Measurements from ENCODE around the gene SRMS. TPM values are rescaled to one million over a fixed set of nuclear protein-coding genes. Genes with fewer than 3 reads are reported as not detected.

The SRMS gene
- polyA plus RNA-seq, 1 donor (not counting 4 experiments of a cell fraction or from before 2014, with no cell fraction given): 0.10 TPM

- no peak overlapping the region for H2AFZ ChIP-seq (ENCODE audit: control insufficient read depth, low read length)
- FAIRE-seq (no peak), DNase-seq (ENCODE audit: low read depth, low spot score) (no peak)
- H3K9me1 ChIP-seq (ENCODE audit: control insufficient read depth, extremely low read depth, insufficient read depth, low read length): no peaks in the 10 kb centered on the region
- no peak overlapping the region for H3K4me3 ChIP-seq (ENCODE audit: control insufficient read depth in 2 of 3, extremely low read depth in 1 of 3, insufficient read depth in 2 of 3, low read depth in 1 of 3, low read length in 3 of 3)
- H3K27me3 ChIP-seq (ENCODE audit: control insufficient read depth, extremely low read depth, insufficient read depth, low read length): peaks cover 7% of the 10 kb centered on the region
- H3K36me3 ChIP-seq (ENCODE audit: control insufficient read depth in 2 of 2, extremely low read depth in 1 of 2, insufficient read depth in 2 of 2, low read length in 2 of 2): no peaks in the 10 kb centered on the region
- no peak overlapping the region for H3K4me2 ChIP-seq (ENCODE audit: control insufficient read depth, extremely low read depth, insufficient read depth, low read depth, low read length)
- no peak for TF ChIP-seq CTCF (optimal IDR thresholded peaks at IDR 0.05 in 1 of 3, IDR thresholded peaks at IDR 0.05 in 1 of 3, conservative IDR thresholded peaks at IDR 0.05 in 1 of 3; ENCODE audit: extremely low read depth in 1 of 3, insufficient read depth in 2 of 3, low read length in 3 of 3)
- no peak for TF ChIP-seq EZH2 (IDR thresholded peaks at IDR 0.05; ENCODE audit: low read length)
- H3K9ac ChIP-seq (ENCODE audit: control insufficient read depth, extremely low read depth, insufficient read depth, low read length): no peak overlapping the region
- H3K79me2 ChIP-seq (ENCODE audit: control insufficient read depth, insufficient read depth, low read length): no peaks in the 10 kb centered on the region
- H3K27ac ChIP-seq (ENCODE audit: control insufficient read depth, insufficient read depth, low read length): no peak overlapping the region
- H4K20me1 ChIP-seq (ENCODE audit: control insufficient read depth, extremely low read depth, insufficient read depth, low read length): peaks cover 2% of the 10 kb centered on the region
- dilution Hi-C loops (cut with MboI; ENCODE audit: extremely low pct_ligation_motif_present, low sequenced_read_pairs): no loop called here
- H3K4me1 ChIP-seq (ENCODE audit: control insufficient read depth, extremely low read depth, insufficient read depth, low read length): no peaks in the 10 kb centered on the region
- H3K9me3 ChIP-seq (ENCODE audit: control insufficient read depth, low read depth, low read length): no peaks in the 10 kb centered on the region
These were observed 34.3 kb downstream of the SRMS start for GRCh38 chr20:63513207-63513606.

GRCh38 chr20:63509088-63509564 lies 38.4 kb downstream of the SRMS start:
- no peak overlapping the region for H2AFZ ChIP-seq (ENCODE audit: control insufficient read depth, low read length)
- no peak for TF ChIP-seq EZH2 (IDR thresholded peaks at IDR 0.05; ENCODE audit: low read length)
- no peak for TF ChIP-seq CTCF (optimal IDR thresholded peaks at IDR 0.05 in 1 of 3, IDR thresholded peaks at IDR 0.05 in 1 of 3, conservative IDR thresholded peaks at IDR 0.05 in 1 of 3; ENCODE audit: extremely low read depth in 1 of 3, insufficient read depth in 2 of 3, low read length in 3 of 3)
- H3K9me1 ChIP-seq (ENCODE audit: control insufficient read depth, extremely low read depth, insufficient read depth, low read length): no peaks in the 10 kb centered on the region
- peaks cover 2% of the 10 kb centered on the region for H4K20me1 ChIP-seq (ENCODE audit: control insufficient read depth, extremely low read depth, insufficient read depth, low read length)
- DNase-seq (ENCODE audit: low read depth, low spot score) (no peak), FAIRE-seq (no peak)
- H3K27ac ChIP-seq (ENCODE audit: control insufficient read depth, insufficient read depth, low read length): no peak overlapping the region
- no peaks in the 10 kb centered on the region for H3K4me1 ChIP-seq (ENCODE audit: control insufficient read depth, extremely low read depth, insufficient read depth, low read length)
- H3K27me3 ChIP-seq (ENCODE audit: control insufficient read depth, extremely low read depth, insufficient read depth, low read length): peaks cover 25% of the 10 kb centered on the region
- H3K4me3 ChIP-seq (ENCODE audit: control insufficient read depth in 2 of 3, extremely low read depth in 1 of 3, insufficient read depth in 2 of 3, low read depth in 1 of 3, low read length in 3 of 3): no peak overlapping the region
- H3K79me2 ChIP-seq (ENCODE audit: control insufficient read depth, insufficient read depth, low read length): no peaks in the 10 kb centered on the region
- no peak overlapping the region for H3K4me2 ChIP-seq (ENCODE audit: control insufficient read depth, extremely low read depth, insufficient read depth, low read depth, low read length)
- dilution Hi-C loops (cut with MboI; ENCODE audit: extremely low pct_ligation_motif_present, low sequenced_read_pairs): no loop called here
- no peaks in the 10 kb centered on the region for H3K36me3 ChIP-seq (ENCODE audit: control insufficient read depth in 2 of 2, extremely low read depth in 1 of 2, insufficient read depth in 2 of 2, low read length in 2 of 2)
- no peak overlapping the region for H3K9ac ChIP-seq (ENCODE audit: control insufficient read depth, extremely low read depth, insufficient read depth, low read length)
- H3K9me3 ChIP-seq (ENCODE audit: control insufficient read depth, low read depth, low read length): no peaks in the 10 kb centered on the region
